Measurements from ENCODE around the gene PANX1.

The PANX1 gene

DNA sequence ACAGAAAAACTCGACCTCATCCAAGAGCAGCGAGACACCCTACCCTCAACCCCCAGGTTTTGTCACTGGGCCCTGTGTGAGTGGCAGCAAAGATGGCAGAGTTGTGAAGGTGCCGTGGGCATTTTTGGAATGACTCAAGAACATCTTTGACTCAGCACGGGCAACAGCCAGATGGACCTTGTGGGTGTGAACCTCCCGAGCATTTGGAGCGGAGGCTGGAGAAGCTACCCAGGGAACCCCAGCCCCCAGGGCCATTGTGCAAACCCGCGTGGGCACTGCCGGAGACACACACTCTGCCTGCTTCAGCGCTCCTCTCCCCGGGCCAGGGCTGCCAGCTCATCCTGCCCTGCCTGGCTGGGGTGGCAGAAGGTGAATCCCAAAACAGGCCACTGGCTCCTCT is 66.1 kb downstream of the PANX1 start:
- no peak for DNase-seq
- ChIA-PET CTCF (interaction anchor here (0.9 to 1.9 kb wide), 3 partner anchors 9 to 12 kb away, joined by 3 to 7 read pairs (median 3); no protein-coding TSS in a partner anchor), POLR2A (no interaction called here)
- no peaks in the 10 kb centered on the region for H3K4me1 ChIP-seq (ENCODE audit: control extremely low read depth in 1 of 4, control insufficient read depth in 4 of 4, insufficient read depth in 4 of 4, low read length in 3 of 4)
- H3K36me3 ChIP-seq (ENCODE audit: control insufficient read depth in 4 of 4, insufficient read depth in 4 of 4, low read length in 3 of 4), result no peaks in the 10 kb centered on the region
- H3K9me3 ChIP-seq (ENCODE audit: control extremely low read depth in 1 of 5, control insufficient read depth in 4 of 5, insufficient read depth in 2 of 5, low read depth in 1 of 5, low read length in 4 of 5), result peaks cover 0 to 2% (median 0%) of the 10 kb centered on the region in 5 experiments
- H3K4me3 ChIP-seq (ENCODE audit: control insufficient read depth in 1 of 7, extremely low read depth in 1 of 7, insufficient read depth in 4 of 7, low read depth in 2 of 7, low read length in 6 of 7), result no peak overlapping the region
- no peak overlapping the region for H3K27ac ChIP-seq (ENCODE audit: insufficient read depth in 1 of 2, low read depth in 1 of 2, low read length in 2 of 2, poor library complexity in 1 of 2, severe bottlenecking in 2 of 2)
- no peaks in the 10 kb centered on the region for H3K27me3 ChIP-seq (replicated peaks in 2 of 5; ENCODE audit: control insufficient read depth in 4 of 5, insufficient read depth in 5 of 5, low read length in 4 of 5)
- WGBS (ENCODE audit: insufficient coverage), result 99% methylated on average over 10 of the region's 11 CpGs

DNA sequence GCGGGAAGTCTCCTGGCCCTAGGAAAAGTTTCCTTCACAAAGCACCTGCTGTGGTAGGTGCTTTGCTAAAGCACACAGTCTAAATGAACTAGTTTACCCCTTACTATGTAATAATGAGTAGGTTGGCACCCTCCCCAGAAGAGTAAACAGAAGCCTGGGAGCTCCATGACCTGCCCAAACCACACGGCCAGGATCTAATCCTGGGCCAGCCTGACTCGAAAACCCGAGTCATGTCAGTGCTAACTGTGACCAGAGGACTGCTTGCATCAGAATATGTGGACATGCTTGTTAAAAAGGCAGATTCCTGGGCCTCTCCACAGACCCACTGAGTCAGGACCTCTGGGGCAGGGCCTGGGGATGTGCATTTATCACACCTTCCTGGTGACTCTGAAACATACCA is 67.7 kb downstream of the PANX1 start:
- Histone ChIP-seq H3K27ac (ENCODE audit: insufficient read depth in 1 of 2, low read depth in 1 of 2, low read length in 2 of 2, poor library complexity in 1 of 2, severe bottlenecking in 2 of 2) (no peak overlapping the region), H3K27me3 (replicated peaks in 2 of 5; ENCODE audit: control insufficient read depth in 4 of 5, insufficient read depth in 5 of 5, low read length in 4 of 5) (no peaks in the 10 kb centered on the region), H3K9me3 (ENCODE audit: control extremely low read depth in 1 of 5, control insufficient read depth in 4 of 5, insufficient read depth in 2 of 5, low read depth in 1 of 5, low read length in 4 of 5) (peaks cover 0 to 2% (median 0%) of the 10 kb centered on the region in 5 experiments), H3K4me3 (ENCODE audit: control insufficient read depth in 1 of 7, extremely low read depth in 1 of 7, insufficient read depth in 4 of 7, low read depth in 2 of 7, low read length in 6 of 7) (no peak overlapping the region), H3K4me1 (ENCODE audit: control extremely low read depth in 1 of 4, control insufficient read depth in 4 of 4, insufficient read depth in 4 of 4, low read length in 3 of 4) (no peaks in the 10 kb centered on the region), H3K36me3 (ENCODE audit: control insufficient read depth in 4 of 4, insufficient read depth in 4 of 4, low read length in 3 of 4) (no peaks in the 10 kb centered on the region)
- DNase-seq, result no peak
- ChIA-PET POLR2A (no interaction called here), CTCF (no interaction called here)
- WGBS (ENCODE audit: insufficient coverage), result 96% methylated on average over 4 of the region's 4 CpGs

DNA sequence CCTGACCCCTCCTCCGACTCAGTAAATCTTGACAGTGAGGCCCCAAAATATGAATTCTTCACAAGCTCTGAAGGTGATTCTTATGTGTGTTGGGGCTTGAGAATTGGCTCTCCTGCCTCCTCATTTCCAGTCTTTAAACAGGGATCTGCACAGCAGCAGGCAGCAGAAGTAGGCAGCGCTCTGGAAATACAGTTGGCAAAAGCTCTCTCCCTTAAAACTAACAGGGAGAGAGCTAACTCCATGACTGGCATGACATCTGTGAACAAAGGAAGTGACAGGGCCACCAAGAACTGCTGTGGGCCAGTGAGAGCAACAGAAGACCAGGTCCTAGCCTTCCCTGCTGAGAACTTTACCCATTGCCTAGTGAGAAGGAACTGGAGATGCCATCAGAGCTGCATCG is 70.1 kb downstream of the PANX1 start:
- Histone ChIP-seq H3K36me3 (ENCODE audit: control insufficient read depth in 4 of 4, insufficient read depth in 4 of 4, low read length in 3 of 4) (no peaks in the 10 kb centered on the region), H3K4me1 (ENCODE audit: control extremely low read depth in 1 of 4, control insufficient read depth in 4 of 4, insufficient read depth in 4 of 4, low read length in 3 of 4) (no peaks in the 10 kb centered on the region), H3K4me3 (ENCODE audit: control insufficient read depth in 1 of 7, extremely low read depth in 1 of 7, insufficient read depth in 4 of 7, low read depth in 2 of 7, low read length in 6 of 7) (no peak overlapping the region), H3K27ac (ENCODE audit: insufficient read depth in 1 of 2, low read depth in 1 of 2, low read length in 2 of 2, poor library complexity in 1 of 2, severe bottlenecking in 2 of 2) (no peak overlapping the region), H3K9me3 (ENCODE audit: control extremely low read depth in 1 of 5, control insufficient read depth in 4 of 5, insufficient read depth in 2 of 5, low read depth in 1 of 5, low read length in 4 of 5) (peaks cover 0 to under 1% (median 0%) of the 10 kb centered on the region in 5 experiments), H3K27me3 (replicated peaks in 2 of 5; ENCODE audit: control insufficient read depth in 4 of 5, insufficient read depth in 5 of 5, low read length in 4 of 5) (no peaks in the 10 kb centered on the region)
- CTCF ChIA-PET, result interaction anchor here (1.8 kb wide), 1 partner anchor 15 kb away, joined by 6 read pairs; no protein-coding TSS in a partner anchor
- 100% methylated on average over 2 of the region's 3 CpGs for WGBS (ENCODE audit: insufficient coverage)
- no peak for DNase-seq
- POLR2A ChIA-PET, result no interaction called here

DNA sequence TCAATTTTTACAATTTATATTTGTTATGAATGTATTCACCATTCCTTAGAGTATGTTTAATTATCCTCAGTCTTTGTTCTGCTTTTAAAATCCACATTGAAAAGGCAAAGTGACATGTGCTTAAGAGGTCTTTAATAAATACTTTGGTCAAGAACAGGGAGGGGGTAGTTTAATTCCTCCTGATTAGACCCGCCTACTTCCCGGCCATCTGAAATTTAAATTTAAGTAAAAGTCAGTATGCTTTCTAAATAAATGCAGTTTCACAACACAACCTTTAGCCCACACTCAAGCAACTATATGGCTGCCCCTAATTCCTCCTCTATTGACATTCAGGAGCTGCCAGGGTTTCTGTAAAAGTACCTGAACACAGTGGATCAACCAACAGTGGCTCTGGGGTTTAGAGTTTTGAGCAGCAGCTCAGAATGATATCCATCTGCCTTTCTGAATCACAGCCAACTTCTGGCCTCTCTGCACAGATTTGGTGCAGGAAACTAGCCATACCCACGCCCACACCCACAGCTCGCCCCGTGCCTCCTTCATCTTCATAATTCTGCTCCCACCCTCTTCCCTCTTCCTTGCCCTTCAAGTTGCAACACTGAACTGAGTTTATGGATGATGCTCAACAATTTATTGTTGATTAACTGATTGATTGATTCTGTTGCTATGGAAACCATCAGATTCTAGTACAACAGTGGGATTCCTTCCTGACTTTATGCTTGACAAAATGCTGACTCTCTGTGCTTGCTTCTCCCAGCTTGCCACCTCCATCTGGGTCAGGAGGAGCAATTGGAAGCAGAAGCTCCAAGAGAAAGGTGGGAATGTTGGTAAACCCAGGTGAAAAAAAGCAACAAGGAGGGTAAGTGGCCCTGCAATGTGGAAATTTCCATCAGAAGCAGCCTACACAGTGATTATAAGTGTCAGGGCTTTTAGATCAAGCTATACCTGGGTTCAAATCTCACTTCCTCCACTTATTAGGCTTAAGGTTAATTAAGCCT is 70.8 kb downstream of the PANX1 start:
- no peak overlapping the region for H3K4me3 ChIP-seq (ENCODE audit: control insufficient read depth in 1 of 7, extremely low read depth in 1 of 7, insufficient read depth in 4 of 7, low read depth in 2 of 7, low read length in 6 of 7)
- no peak overlapping the region for H3K27ac ChIP-seq (ENCODE audit: insufficient read depth in 1 of 2, low read depth in 1 of 2, low read length in 2 of 2, poor library complexity in 1 of 2, severe bottlenecking in 2 of 2)
- WGBS (ENCODE audit: insufficient coverage), result 67% methylated on average over 1 of the region's 5 CpGs
- H3K4me1 ChIP-seq (ENCODE audit: control extremely low read depth in 1 of 4, control insufficient read depth in 4 of 4, insufficient read depth in 4 of 4, low read length in 3 of 4), result no peaks in the 10 kb centered on the region
- POLR2A ChIA-PET, result no interaction called here
- no peak for DNase-seq
- peaks cover 0 to under 1% (median 0%) of the 10 kb centered on the region in 5 experiments for H3K27me3 ChIP-seq (replicated peaks in 2 of 5; ENCODE audit: control insufficient read depth in 4 of 5, insufficient read depth in 5 of 5, low read length in 4 of 5)
- H3K36me3 ChIP-seq (ENCODE audit: control insufficient read depth in 4 of 4, insufficient read depth in 4 of 4, low read length in 3 of 4), result no peaks in the 10 kb centered on the region
- CTCF ChIA-PET, result interaction anchor here (1.3 to 1.8 kb wide), 2 partner anchors 15 to 16 kb away, joined by 3 to 6 read pairs; no protein-coding TSS in a partner anchor
- H3K9me3 ChIP-seq (ENCODE audit: control extremely low read depth in 1 of 5, control insufficient read depth in 4 of 5, insufficient read depth in 2 of 5, low read depth in 1 of 5, low read length in 4 of 5), result no peaks in the 10 kb centered on the region

DNA sequence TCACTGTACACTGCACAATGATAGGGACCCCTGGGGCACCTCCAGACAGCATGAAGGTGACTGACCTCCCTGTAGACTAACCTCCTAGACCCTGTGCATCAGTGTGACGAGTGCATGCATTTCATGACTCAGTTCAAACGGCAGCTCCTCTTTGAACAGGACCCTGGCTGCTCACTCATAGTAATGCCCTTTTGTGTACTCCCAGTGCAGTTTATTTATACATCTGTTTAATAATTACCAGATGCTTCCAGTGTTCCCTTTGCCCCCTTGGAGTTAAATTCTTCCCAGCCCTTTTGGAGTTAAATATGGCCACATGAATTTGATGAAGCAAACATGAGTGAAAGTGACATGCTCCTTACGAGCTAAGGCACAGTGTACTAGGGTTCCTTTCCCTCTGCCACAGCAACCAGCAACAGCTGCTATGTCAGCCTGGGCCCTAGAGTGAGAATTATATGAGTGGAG is 72.4 kb downstream of the PANX1 start:
- Histone ChIP-seq H3K4me1 (ENCODE audit: control extremely low read depth in 1 of 4, control insufficient read depth in 4 of 4, insufficient read depth in 4 of 4, low read length in 3 of 4) (no peaks in the 10 kb centered on the region), H3K9me3 (ENCODE audit: control extremely low read depth in 1 of 5, control insufficient read depth in 4 of 5, insufficient read depth in 2 of 5, low read depth in 1 of 5, low read length in 4 of 5) (no peaks in the 10 kb centered on the region), H3K36me3 (ENCODE audit: control insufficient read depth in 4 of 4, insufficient read depth in 4 of 4, low read length in 3 of 4) (no peaks in the 10 kb centered on the region), H3K4me3 (ENCODE audit: control insufficient read depth in 1 of 7, extremely low read depth in 1 of 7, insufficient read depth in 4 of 7, low read depth in 2 of 7, low read length in 6 of 7) (no peak overlapping the region), H3K27ac (ENCODE audit: insufficient read depth in 1 of 2, low read depth in 1 of 2, low read length in 2 of 2, poor library complexity in 1 of 2, severe bottlenecking in 2 of 2) (no peak overlapping the region), H3K27me3 (replicated peaks in 2 of 5; ENCODE audit: control insufficient read depth in 4 of 5, insufficient read depth in 5 of 5, low read length in 4 of 5) (peaks cover 0 to 3% (median 0%) of the 10 kb centered on the region in 5 experiments)
- CTCF ChIA-PET, result no interaction called here
- POLR2A ChIA-PET, result no interaction called here
- DNase-seq, result no peak
- WGBS (ENCODE audit: insufficient coverage), result 67% methylated on average over 1 of the region's 3 CpGs

DNA sequence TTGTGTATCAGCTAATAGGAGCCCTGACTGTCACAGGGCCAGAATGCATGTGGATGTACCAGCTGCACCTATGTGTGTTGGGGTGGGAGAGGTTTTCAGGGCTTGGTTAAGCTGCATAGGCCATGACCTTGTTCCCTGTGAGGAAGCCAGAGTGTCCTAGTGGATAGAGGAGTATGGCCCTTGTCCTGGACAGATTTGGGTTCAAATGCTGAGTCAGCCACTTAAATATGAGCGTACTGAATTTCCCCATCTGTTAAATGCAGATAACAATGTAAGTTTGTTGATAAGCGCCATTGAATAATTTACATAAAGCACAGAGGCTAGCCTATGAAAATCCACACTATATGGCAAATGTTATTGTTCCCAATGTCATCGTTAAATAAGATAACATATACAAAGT is 74.4 kb downstream of the PANX1 start:
- Histone ChIP-seq H3K27me3 (replicated peaks in 2 of 5; ENCODE audit: control insufficient read depth in 4 of 5, insufficient read depth in 5 of 5, low read length in 4 of 5) (peaks cover 0 to 3% (median 0%) of the 10 kb centered on the region in 5 experiments), H3K4me1 (ENCODE audit: control extremely low read depth in 1 of 4, control insufficient read depth in 4 of 4, insufficient read depth in 4 of 4, low read length in 3 of 4) (no peaks in the 10 kb centered on the region), H3K36me3 (ENCODE audit: control insufficient read depth in 4 of 4, insufficient read depth in 4 of 4, low read length in 3 of 4) (no peaks in the 10 kb centered on the region), H3K4me3 (ENCODE audit: control insufficient read depth in 1 of 7, extremely low read depth in 1 of 7, insufficient read depth in 4 of 7, low read depth in 2 of 7, low read length in 6 of 7) (no peak overlapping the region), H3K27ac (ENCODE audit: insufficient read depth in 1 of 2, low read depth in 1 of 2, low read length in 2 of 2, poor library complexity in 1 of 2, severe bottlenecking in 2 of 2) (no peak overlapping the region), H3K9me3 (ENCODE audit: control extremely low read depth in 1 of 5, control insufficient read depth in 4 of 5, insufficient read depth in 2 of 5, low read depth in 1 of 5, low read length in 4 of 5) (no peaks in the 10 kb centered on the region)
- peak in 1 of 3 donors; percentile 8 for DNase-seq
- WGBS (ENCODE audit: insufficient coverage), result no CpG with 5 or more reads among the region's 3 CpGs
- POLR2A ChIA-PET, result no interaction called here
- CTCF ChIA-PET, result interaction anchor here (1.3 kb wide), 1 partner anchor 31 kb away, joined by 4 read pairs; no protein-coding TSS in a partner anchor

DNA sequence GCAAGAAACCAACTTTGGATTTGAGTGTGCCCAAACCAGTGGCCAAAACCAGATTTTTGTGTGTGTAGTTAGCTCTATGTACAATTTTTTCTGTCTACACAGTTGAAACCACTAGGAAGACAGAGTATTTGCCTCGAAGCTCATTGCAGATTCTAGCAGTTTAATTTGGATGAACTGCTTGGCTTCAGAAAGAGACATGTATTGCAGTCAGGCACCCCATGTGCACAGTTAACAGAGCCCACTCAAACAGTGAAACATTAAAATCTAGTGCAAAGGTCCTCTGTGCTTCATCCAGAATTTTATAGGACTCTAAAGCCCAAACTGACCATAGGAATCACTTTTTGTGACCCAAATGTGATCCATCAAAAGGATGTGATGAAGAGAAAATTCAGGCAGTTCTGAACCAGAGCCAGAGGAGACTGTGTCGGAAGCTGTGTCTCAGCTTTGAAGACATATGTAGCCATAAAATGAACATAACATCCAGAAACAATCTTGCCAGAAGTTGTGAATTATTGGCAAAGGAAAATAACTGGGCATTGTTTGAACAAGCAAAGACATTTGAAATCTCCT is 82.7 kb downstream of the PANX1 start:
- Histone ChIP-seq H3K4me3 (ENCODE audit: control insufficient read depth in 1 of 7, extremely low read depth in 1 of 7, insufficient read depth in 4 of 7, low read depth in 2 of 7, low read length in 6 of 7) (no peak overlapping the region), H3K36me3 (ENCODE audit: control insufficient read depth in 4 of 4, insufficient read depth in 4 of 4, low read length in 3 of 4) (no peaks in the 10 kb centered on the region), H3K4me1 (ENCODE audit: control extremely low read depth in 1 of 4, control insufficient read depth in 4 of 4, insufficient read depth in 4 of 4, low read length in 3 of 4) (no peaks in the 10 kb centered on the region), H3K27me3 (replicated peaks in 2 of 5; ENCODE audit: control insufficient read depth in 4 of 5, insufficient read depth in 5 of 5, low read length in 4 of 5) (no peaks in the 10 kb centered on the region), H3K27ac (ENCODE audit: insufficient read depth in 1 of 2, low read depth in 1 of 2, low read length in 2 of 2, poor library complexity in 1 of 2, severe bottlenecking in 2 of 2) (no peak overlapping the region), H3K9me3 (ENCODE audit: control extremely low read depth in 1 of 5, control insufficient read depth in 4 of 5, insufficient read depth in 2 of 5, low read depth in 1 of 5, low read length in 4 of 5) (no peaks in the 10 kb centered on the region)
- DNase-seq, result no peak
- 100% methylated on average over 1 of the region's 2 CpGs for WGBS (ENCODE audit: insufficient coverage)
- CTCF ChIA-PET, result no interaction called here
- POLR2A ChIA-PET, result no interaction called here

Data from common myeloid progenitor, CD34-positive (primary cell).